ENCODE results near the gene TEX26. TPM values are rescaled to one million over a fixed set of nuclear protein-coding genes. Genes with fewer than 3 reads are reported as not detected.

Gene TEX26
- total RNA-seq, 2 experiments from 2014 or later, result not detected

GRCh38 chr13:30968846-30969245, 36.4 kb downstream of the TEX26 start:
- Histone ChIP-seq H3K27me3 (ENCODE audit: control insufficient read depth in 1 of 2, insufficient read depth in 2 of 2, low read length in 2 of 2) (peaks cover 7 to 21% of the 10 kb centered on the region in 2 experiments), H3K36me3 (ENCODE audit: insufficient read depth, low read length) (no peaks in the 10 kb centered on the region), H3K27ac (ENCODE audit: low read depth in 1 of 2, low read length in 2 of 2) (no peak overlapping the region), H3K9me3 (ENCODE audit: control insufficient read depth in 1 of 2, insufficient read depth in 1 of 2, low read length in 2 of 2) (no peaks in the 10 kb centered on the region), H3K4me1 (ENCODE audit: insufficient read depth, low read length) (no peaks in the 10 kb centered on the region), H3K4me3 (ENCODE audit: low read length) (no peak overlapping the region)
- no peak for TF ChIP-seq CTCF (IDR thresholded peaks at IDR 0.05)
- POLR2A ChIA-PET, result no interaction called here
- no peaks in the 10 kb centered on the region for H3K4me1 Mint-ChIP-seq (ENCODE audit: low read depth)
- ATAC-seq (ENCODE audit: poor library complexity) (no peak), DNase-seq (no peak)
- CTCF ChIA-PET, result interaction anchor here (0.7 kb wide), 1 partner anchor 827 kb away, joined by 3 read pairs; no protein-coding TSS in a partner anchor
- intact Hi-C loops (cut with DNase I, micrococcal nuclease), result no loop called here
- H3K36me3 Mint-ChIP-seq (ENCODE audit: low read depth), result no peaks in the 10 kb centered on the region
- H3K4me3 Mint-ChIP-seq, result no peak overlapping the region
- no peaks in the 10 kb centered on the region for H3K9me3 Mint-ChIP-seq
- peaks cover 72% of the 10 kb centered on the region for H3K27me3 Mint-ChIP-seq
- H3K27ac Mint-ChIP-seq, result no peak overlapping the region

DNA sequence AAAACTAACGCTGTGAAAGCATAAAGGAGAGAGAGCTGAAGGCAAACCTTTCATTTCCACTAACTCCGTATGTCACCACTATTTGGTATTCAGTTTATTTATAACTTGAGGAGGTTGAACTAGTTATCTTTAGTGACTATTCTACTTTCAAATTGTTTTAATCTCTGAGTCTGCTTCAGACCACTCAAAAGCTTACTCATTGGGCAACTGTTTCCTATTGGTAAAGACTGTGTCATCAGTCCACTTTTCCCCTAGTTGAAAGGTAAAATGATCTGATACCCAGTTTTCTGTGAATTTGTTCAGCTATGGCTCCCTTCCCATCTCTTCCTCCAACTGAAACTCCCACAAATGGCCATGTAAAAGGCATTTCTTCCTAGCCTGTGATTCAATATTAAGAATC, 39.1 kb downstream of the TEX26 start:
- intact Hi-C loops (cut with DNase I, micrococcal nuclease), result no loop called here

GRCh38 chr13:30972888-30973377, 40.5 kb downstream of the TEX26 start:
- Mint-ChIP-seq H3K4me1 (ENCODE audit: low read depth) (no peaks in the 10 kb centered on the region), H3K27ac (no peak overlapping the region), H3K27me3 (peaks cover 52% of the 10 kb centered on the region), H3K9me3 (no peaks in the 10 kb centered on the region), H3K36me3 (ENCODE audit: low read depth) (no peaks in the 10 kb centered on the region), H3K4me3 (no peak overlapping the region)
- DNase-seq (no peak), ATAC-seq (ENCODE audit: poor library complexity) (no peak)
- no peak for TF ChIP-seq CTCF (IDR thresholded peaks at IDR 0.05)
- no peaks in the 10 kb centered on the region for H3K36me3 ChIP-seq (ENCODE audit: insufficient read depth, low read length)
- CTCF ChIA-PET, result no interaction called here
- H3K27ac ChIP-seq (ENCODE audit: low read depth in 1 of 2, low read length in 2 of 2), result no peak overlapping the region
- intact Hi-C loops (cut with DNase I, micrococcal nuclease), result no loop called here
- no peaks in the 10 kb centered on the region for H3K4me1 ChIP-seq (ENCODE audit: insufficient read depth, low read length)
- POLR2A ChIA-PET, result no interaction called here
- H3K4me3 ChIP-seq (ENCODE audit: low read length), result no peak overlapping the region
- H3K9me3 ChIP-seq (ENCODE audit: control insufficient read depth in 1 of 2, insufficient read depth in 1 of 2, low read length in 2 of 2), result no peaks in the 10 kb centered on the region
- H3K27me3 ChIP-seq (ENCODE audit: control insufficient read depth in 1 of 2, insufficient read depth in 2 of 2, low read length in 2 of 2), result peaks cover 5 to 6% of the 10 kb centered on the region in 2 experiments

More for the DNA sequence above, 39.1 kb downstream of the TEX26 start:
- DNase-seq (no peak), ATAC-seq (ENCODE audit: poor library complexity) (no peak)
- Mint-ChIP-seq H3K4me3 (no peak overlapping the region), H3K9me3 (no peaks in the 10 kb centered on the region), H3K4me1 (ENCODE audit: low read depth) (no peaks in the 10 kb centered on the region), H3K27ac (no peak overlapping the region), H3K27me3 (peaks cover 59% of the 10 kb centered on the region), H3K36me3 (ENCODE audit: low read depth) (no peaks in the 10 kb centered on the region)
- H3K4me1 ChIP-seq (ENCODE audit: insufficient read depth, low read length), result no peaks in the 10 kb centered on the region
- no peaks in the 10 kb centered on the region for H3K36me3 ChIP-seq (ENCODE audit: insufficient read depth, low read length)
- CTCF ChIA-PET, result no interaction called here
- no peak overlapping the region for H3K27ac ChIP-seq (ENCODE audit: low read depth in 1 of 2, low read length in 2 of 2)
- POLR2A ChIA-PET, result no interaction called here
- H3K4me3 ChIP-seq (ENCODE audit: low read length), result no peak overlapping the region
- no peak for TF ChIP-seq CTCF (IDR thresholded peaks at IDR 0.05)
- H3K27me3 ChIP-seq (ENCODE audit: control insufficient read depth in 1 of 2, insufficient read depth in 2 of 2, low read length in 2 of 2), result peaks cover 7 to 10% of the 10 kb centered on the region in 2 experiments
- H3K9me3 ChIP-seq (ENCODE audit: control insufficient read depth in 1 of 2, insufficient read depth in 1 of 2, low read length in 2 of 2), result no peaks in the 10 kb centered on the region
